ENCODE measurements around the gene MTA2. TPM values are rescaled to one million over a fixed set of nuclear protein-coding genes. Genes with fewer than 3 reads are reported as not detected.
A peak's percentile ranks its signal among the peaks of the same experiment; 100 is the strongest.
"Not testable (repeated sequence)": the region's sequence is repeated elsewhere in the genome, so short reads cannot be mapped to it uniquely, and the experiment has no call there.

The MTA2 gene
- polyA plus RNA-seq, 10 donors, result 36.9 to 56.4 (median 44.1) TPM

DNA sequence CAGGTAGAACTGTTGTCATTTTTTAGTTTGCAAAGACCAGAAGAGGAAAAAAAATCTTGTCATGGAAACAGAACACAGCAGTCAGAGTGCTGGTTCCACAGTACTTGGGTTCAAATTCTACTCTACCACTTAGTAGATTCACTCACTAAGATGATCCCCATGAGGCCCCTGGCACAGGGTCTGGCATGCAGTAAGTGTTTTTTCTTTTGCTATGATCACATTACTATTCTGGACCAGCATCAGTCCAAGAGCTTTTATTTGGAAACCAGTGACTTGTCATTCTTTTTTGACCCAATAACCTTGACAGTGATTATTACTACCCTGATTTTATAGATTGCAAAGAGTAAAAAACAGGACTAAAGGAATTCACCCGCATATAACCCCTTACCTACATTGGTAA is 32.1 kb downstream of the MTA2 start:
- no peak for DNase-seq

DNA sequence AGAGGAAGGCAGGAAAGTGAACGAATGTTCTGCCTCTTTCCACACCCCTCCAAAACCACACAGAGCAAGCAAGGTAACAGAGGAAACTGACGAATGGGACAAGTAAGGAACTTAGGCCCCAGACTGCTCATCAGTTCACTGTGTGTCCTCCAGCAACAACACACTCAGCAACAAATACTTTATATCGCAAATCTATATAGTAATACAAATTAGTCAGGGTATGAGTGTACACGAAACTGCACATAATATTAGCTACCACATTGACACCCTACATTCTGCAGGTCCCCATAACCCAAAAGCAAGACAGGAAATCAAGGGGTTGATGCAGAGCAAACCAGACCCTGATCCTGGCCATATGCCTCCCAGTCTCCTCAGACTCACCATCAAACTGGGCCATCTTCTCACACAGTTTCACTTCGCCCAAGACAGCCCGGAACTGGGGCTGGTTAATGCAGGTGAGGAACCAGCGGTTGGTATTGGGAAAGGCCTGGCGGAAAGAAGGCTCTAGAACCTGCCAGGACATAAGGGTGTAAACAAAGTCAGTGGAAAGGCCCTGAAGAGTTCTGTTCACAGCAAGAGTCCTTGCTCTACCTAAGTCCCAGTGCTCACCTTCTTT is 34.5 kb downstream of the MTA2 start:
- DNase-seq, result no peak

DNA sequence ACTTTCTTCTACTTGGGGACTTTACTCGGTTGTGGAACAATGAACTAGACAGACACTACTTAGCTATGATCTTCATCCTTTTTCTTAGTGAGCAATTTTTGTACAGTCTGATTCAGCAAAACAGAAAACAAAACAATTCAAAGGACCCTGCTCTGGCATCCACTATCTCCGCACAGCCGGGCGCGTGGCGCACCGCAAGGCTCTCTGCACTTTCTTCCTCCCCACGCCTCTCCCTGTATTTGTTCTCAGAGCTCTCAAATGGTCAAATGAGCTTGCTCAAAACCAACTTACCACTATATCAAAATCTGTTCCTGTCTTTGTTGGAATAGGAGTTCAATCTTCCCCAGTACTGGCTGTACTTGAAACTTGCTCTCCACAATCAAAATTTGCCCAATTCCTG is 35.4 kb downstream of the MTA2 start:
- DNase-seq, result no peak

DNA sequence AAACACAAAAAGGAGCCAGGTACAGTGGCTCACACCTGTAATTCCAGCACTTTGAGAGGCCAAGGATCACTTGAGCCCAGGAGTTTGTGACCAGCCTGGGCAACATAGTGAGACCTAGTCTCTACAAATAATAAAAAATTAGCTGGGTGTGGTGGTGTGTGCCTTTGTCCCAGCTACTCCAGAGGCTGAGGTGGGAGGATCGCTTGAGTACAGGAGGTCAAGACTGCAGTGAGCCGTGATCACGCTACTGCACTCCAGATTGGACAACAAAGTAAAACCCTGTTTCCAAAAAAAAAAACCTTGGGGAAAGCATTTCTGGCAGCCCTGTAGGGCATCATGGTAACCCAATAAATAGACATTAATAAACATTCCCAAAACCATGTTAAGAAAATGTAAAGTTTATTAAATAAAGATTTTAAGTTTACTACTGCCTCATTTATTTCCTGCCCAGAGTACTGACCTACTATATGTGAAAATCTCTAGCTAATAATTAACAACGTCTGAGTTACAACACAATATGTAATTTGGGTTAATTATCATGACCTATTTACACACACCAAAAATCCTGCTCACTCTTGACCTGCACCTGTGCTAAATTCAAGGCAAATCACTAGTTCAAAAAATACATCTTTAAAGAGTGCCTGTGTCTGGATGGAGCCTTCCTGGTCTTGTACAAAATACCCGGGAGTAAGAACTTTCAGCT is 36.4 kb downstream of the MTA2 start:
- no peak for DNase-seq

DNA sequence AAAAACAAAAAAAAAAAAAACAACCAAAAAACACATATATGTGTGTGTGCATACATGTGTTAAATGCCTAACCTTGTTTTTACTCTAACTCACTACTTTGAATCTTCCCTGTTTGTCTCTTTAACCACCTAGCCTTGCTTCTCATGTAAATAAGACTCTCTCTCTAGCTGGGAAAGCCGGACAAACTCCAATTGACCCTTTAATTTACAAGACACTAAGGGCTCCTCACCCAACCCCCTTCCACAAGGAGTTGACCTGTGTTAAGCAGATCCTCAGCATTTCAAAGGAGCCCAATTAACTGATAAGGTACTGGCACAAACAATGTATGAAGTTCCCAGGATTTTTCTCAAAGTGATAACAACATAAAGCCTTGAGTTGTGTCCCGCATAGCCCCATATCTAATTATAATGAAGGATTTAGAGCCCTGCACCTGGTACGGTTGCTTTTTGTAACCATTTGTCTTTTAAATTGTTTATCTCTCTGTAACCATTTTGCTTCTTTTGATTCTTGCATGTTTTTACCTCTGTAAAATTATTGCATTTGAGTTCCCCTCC is 39.9 kb downstream of the MTA2 start:
- not testable (repeated sequence) for DNase-seq

DNA sequence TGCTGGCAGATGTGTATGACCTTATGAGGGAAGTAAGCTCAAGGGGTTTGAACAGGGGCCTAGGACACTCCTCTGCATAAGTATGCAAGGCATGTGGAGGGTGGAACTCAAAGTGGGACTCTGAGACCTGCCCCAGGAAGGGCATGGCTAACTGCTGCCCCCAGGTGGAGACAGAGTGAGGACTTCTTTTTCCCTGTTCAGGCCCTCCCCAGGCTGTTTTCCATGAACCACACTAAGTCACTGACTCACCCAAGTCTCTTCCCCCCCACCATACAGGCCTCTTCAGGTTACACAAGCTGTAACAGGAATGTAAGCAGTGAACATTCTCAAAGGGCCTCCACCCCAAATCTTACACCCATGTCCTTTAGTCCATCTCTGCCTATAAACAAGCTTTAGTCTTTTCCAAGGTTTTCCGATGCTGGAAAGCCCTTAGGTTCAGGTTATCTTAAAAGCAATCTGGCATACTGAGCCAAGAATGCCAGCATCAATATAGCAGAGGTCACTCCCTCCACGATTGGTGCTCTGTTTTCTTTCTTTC is 41.0 kb downstream of the MTA2 start:
- DNase-seq, result peak; percentile 86 to 96 (median 89)

DNA sequence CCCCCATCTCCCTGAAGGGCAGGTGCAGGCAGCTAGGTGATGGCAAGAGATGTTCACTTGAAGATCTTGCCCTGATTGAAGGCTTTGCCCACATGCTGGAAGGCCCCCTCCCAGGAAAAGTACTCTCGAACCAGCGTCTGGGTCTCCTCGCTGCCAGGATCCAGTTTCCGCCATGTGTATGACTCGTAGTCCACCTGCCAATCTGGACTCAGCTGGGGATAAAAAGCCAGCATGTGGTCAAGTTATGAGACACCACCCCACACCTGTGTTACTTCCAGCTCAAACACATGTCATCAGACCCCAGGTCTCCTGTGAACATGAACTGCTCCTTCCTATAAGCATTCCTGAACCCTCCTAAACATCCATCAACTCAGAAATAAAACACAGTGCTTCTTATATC is 42.0 kb downstream of the MTA2 start:
- DNase-seq, result not testable (repeated sequence)

DNA sequence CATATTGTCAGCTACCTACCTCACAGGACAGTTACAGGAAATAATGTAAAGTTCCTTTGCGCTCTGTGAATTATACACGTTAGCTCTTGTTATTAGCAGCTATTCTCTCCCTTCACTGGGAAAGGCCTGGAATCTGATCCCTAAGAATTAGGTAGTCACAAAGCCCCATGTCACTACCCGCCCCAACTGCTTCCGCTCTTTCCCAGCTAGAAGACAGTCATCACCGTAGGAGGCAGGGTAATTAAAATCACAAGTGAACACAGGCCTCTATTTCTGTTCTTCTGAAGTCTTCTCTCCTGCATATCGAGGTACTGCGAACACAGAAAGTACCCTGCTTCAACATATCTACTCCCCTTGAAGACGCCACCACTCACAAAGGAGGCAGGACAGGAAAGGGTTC is 42.5 kb downstream of the MTA2 start:
- no peak for DNase-seq

DNA sequence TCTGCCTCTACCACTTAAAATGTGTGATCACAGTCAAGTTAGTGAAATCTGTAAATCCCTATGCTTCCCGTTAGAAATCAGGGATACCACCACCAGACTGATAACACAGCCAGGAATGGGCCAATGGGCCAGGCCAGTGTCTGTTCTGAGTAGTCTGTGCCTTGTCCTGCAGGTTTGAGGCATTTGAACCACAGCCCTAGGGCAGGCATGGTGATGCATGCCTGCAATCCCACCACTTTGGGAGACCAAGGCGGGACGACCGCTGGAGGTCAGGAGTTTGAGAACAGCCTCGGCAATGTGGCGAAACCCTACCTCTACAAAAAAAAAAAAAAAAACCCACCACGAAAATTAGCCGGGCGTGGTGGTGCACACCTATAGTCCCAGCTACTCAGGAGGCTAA is 43.0 kb downstream of the MTA2 start:
- no peak for DNase-seq

DNA sequence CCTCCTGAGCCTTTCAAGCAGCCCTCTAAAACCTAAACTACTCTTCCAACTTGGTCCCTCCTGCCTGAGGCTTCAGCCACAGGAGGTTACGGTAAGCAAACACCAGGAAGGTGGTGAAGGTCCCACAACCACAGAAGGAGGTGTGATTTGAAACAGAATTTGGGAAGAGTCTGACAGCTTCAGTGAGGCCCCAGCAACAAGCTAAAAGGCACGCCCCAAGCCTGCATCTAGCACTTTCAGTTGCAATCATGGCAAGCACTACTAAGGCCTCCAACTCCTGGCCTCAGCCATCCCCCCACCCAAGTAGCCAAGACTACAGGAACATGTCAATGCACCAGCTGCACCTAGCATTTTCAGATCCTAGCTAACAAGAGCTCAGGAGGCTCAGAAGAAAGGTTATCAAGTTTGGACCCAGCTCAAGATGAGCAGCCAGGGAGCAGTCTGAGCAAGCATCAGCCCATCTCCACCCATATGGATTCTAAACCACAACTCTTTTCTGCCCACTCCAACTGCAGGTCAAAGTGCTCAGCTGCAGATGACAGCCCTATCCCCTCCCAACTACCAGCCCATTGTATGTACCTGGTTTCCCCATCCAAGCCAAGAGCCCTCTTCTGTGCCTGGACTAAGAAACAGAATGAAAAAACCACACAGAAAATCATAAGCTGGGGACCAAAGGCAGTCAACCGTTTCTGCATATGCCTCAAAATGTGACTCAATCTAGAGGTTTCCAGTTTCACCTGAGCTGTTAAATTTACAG is 44.6 kb downstream of the MTA2 start:
- no peak for DNase-seq

DNA sequence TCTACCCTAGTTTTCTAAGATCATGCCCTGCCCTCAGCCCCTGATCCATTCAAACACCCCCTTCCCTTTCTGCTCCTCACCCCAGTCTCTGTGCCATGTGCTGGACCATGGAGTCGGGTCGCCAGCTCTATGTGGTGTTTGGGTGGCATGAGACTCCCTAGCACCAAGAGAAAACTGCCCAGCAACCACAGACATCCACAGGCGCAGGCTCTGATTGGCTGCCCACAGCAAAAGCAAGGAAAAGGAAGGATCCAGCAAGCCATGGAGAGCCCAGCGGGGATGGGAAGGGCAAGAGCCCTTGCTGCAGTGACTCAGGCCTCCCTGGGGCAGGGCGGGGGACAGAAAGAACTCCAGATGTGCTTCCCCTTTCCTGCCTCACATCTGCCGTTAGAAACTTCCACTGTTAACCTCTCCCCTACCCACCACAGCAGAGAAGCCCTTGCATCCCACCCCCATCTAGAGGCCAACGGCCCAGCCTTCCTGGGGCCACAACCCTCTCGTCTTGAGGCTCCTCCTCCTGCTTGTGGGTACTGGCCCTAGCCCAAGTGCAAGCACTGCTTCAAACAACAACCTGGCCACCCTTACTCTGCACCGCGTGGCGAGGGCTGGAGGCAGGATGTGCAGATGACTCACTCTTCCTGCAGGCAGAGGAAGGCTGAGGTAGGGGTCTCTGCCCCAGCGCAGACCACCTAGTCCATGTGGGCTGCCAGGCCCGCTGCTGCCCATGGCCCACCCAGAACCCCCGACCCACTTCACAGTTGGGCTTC is 45.4 kb downstream of the MTA2 start:
- DNase-seq, result peak; percentile 83 to 92 (median 89)

DNA sequence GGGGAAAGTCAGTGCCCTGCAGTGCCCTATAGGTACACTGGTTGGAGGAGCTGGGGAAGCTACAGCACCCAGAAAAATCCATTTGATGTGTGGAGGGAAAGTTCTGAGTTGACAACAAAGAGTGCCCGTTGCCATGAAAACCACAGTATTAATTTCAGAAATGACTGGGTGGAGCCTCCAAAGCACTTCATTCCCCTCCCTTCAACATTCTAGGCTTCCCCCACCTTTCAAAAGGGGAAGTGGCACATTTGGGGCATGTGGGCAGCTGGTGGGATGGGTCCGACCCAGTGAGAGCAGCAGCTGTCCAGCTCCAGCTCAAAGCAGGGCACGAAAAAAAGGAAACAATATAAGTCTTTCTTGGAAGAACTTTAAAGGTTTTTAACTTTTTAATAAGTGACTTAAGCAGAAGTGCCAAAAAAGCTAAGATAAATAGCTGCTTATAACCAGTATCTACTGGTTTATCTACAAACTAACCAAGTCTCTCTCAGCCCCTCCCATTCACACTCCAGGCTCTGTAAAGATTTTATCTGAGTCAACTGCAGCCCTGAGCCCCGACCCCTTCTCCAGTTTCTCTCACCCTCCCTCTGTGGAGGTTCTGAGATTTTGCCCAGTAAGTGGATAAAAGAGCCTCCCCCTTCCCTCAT is 46.1 kb downstream of the MTA2 start:
- peak in 2 of 3 donors; percentile 62 to 83 for DNase-seq

DNA sequence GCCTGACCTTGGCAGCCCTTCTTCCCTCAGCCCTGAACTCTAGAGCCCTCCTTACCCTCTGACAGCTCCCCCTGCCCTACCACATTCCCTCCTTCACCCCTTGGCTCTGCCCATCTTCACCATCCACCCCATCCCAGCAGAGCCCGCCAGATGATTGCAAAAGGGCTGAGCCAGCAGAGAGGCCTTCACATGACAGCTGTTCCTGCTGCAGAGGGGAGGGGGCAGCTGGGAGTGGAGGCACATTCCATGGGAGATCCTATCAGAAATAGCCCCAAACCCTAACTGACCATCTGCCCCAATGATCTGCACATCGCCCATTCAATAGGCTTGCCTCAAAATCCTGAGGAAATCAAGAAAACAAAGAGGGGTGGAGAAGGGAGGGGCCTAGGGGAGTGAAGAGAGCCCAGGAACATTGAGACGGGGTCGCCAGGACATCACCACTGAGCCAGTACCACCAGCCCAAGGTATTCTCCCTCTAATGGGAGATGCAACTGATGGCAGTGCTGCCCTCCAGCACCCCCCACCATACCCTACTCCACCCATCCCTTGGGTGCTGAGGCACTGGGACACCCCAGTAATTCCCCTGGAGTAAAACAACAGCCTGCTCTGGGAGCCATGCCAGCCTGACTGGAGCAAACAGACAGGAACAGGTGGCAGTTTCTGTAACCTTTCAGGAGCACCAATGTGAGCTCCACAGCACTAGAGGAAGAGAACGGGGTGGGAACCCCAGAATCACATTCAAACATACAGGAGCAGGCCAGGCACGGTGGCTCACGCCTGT is 47.1 kb downstream of the MTA2 start:
- DNase-seq, result peak; percentile 66 to 79 (median 79)

DNA sequence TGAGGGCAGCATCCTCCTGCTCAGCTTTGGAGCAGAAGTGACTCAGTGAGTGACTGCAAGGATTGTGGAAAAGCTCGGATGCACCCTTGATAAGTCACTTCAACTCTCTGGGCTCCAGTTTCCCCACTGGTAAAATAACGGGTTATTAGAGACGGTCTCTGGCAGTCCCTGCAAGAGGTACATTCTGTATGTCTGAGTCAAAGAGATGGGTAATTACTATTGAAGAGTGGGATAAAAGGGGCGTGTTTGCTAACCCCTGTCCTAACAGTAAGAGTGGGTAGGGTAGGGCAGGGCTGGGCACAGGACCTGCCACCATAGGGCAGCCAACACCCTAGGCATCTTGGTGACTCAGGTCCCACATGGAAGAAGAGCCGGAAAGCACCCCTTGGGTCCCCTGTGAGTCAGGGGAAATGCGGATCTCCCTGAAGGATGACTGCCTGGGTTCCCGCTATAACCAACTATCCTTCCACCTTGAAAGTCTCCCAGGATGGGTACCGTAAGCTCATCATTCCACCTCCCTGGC is 47.8 kb downstream of the MTA2 start:
- peak in 2 of 3 donors; percentile 14 to 86 for DNase-seq

DNA sequence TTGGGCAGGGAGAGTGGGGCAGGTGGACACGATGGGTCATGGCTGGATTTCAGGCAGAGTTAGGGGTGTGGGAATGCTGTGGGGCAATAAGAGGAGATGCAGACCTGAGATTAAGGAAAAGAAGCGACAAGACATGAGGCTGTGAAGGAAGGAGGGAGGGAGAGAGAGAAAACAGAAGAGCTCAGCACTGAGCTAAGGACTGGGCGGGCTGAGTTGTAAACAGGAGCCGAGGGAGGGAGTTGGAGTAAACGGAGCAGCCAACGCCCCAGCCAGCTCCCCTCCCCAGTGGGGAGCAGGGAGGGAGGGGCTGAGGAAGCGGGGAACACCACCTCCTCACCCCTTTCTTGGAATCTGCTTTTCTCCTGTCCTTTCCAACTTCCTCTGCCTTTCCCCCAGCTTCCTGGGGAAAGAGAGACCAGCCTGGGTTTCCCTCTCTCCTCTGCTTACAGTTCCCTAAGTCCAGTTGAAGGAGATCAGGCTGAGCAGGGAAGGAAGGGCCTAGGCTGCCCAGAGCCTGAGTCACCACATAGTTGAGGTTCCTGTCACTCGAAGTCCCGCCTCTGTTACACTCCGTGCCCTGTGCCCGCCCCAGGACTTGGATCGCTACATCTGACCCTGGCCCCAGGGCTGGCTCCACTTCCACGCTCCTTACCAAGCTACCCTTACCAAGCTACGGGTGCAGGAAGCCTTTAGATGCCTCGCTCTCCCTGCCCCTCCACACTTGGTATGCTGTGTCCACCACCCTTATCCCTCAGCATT is 48.4 kb downstream of the MTA2 start:
- DNase-seq, result peak; percentile 92 to 96 (median 93)

DNA sequence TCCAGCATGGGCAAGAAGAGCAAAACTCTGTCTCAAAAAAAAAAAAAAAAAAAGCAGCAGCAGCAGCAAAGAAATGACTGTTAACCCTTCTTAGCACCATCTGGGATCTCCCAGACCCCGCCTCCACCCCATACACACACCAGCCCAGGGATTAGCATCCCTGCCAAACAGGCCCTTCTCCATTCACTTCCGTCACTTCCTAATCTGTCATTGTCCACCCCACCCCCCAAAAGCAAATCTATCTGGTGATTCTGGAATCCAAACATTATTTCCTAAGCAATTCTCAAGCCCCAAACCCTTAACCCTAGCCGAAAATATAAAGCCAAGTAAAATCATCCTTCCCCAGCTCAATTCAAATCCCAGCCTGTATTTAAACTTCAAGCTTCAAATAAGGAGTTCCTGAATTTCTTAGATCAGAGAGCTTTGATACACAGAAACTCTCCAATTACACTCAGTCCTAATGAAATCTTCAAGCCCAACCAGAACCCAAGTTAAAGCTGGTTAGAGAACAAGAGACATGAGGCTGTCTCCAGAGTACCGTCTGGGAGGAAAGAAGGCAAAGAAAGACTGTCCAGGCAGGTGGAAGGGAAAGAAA is 49.1 kb downstream of the MTA2 start:
- DNase-seq, result peak in 2 of 3 donors; percentile 64 to 78

DNA sequence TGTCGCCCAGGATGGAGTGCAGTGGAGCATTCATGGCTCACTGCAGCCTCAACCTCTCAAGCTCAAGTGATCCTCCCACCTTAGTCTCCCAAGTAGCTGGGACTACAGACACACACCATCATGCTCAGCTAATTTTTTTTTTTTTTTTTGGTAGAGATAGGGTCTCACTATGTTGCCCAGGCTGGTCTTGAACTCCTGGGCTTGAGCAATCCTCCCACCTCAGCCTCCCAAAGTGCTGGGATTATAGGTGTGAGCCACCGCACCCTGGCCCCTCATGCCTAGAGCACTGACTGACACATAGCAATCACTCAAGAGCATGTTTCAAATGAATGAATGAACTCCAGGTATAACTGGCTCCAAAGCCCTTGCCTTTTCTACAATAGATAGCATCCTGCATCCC is 51.2 kb downstream of the MTA2 start:
- DNase-seq, result not testable (repeated sequence)

DNA sequence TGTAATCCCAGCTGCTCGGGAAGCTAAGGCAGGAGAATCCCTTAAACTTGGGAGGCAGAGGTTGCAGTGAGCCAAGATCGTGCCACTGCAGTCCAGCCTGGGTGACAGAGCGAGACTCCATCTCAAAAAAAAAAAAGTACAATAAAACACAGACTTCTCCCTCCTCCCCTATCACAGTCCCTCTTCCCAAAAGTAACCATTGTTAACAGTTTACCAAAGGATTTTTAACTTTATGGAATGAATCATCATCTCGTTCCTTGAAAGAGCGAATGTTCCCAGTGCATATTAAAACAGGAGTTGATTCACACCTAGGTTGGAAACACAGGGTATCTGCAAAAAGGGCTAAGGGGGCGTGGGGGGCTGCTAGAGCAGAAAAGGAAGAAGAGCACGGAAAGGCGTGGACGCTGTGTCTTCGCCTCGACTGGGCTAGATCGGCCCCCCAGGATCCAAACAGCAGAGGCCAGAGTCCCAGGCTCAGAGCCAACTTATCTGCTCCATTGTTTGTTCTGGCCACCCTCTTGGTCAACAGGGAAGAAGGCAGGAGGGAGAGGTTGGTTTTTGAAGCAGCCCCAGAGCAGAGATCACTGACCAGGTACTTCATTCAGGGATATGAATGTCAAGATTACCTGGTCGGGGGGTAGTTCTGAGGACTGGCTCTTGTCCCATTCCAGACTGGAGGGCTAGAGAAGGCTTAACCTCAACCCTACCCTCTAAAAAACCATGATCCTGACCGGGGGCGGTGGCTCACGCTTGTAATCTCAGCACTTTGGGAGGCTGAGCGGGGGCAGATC is 52.9 kb downstream of the MTA2 start:
- DNase-seq, result peak in 1 of 3 donors; percentile 21

All from muscle of back (tissue), 11 donors.